Pancreas (tissue), 10 donors: ENCODE measurements around the gene MFAP3. TPM values are rescaled to one million over a fixed set of nuclear protein-coding genes. Genes with fewer than 3 reads are reported as not detected.
A peak's percentile ranks its signal among the peaks of the same experiment; 100 is the strongest.

Experiments
- ATAC-seq, 4 donors: fragments of 200-7000 bp; cut with Tn5 transposase; one replicate each; pipeline versions ENCODE4 v1.8.0 to v1.9.1; 2020; ENCODE audit warnings: mild to moderate bottlenecking in 4 of 4, moderate library complexity in 4 of 4
- DNase-seq, 6 donors: peaks; one replicate each; pipeline ENCODE4 v3.0.0-alpha.2; 2020
- FAIRE-seq: peaks from 2 replicates; lab custom pipeline; 2012; peaks lifted over from hg19 to GRCh38; lab: Jason Lieb, UNC
- H3K27ac ChIP-seq, 4 donors: fragments of 200-600 bp; sonication (generic); 1 replicate in 3 of 4; 2 replicates in 1 of 4; pipeline versions ENCODE4 v1.5.0 to v1.8.0; 2020
- H3K27me3 ChIP-seq, 4 donors: fragments of 200-600 bp; one replicate each; pipeline ENCODE4 v1.8.0; 2021
- H3K36me3 ChIP-seq, 3 donors: fragments of 200-600 bp; sonication (generic) in 1 of 3; one replicate each; pipeline versions ENCODE4 v1.5.0 to v1.8.0; 2020 to 2021
- H3K4me1 ChIP-seq, 3 donors: fragments of 200-600 bp; one replicate each; pipeline ENCODE4 v1.8.0; 2021
- H3K4me3 ChIP-seq, 4 donors: fragments of 200-600 bp; sonication (generic) in 2 of 4; one replicate each; pipeline versions ENCODE4 v1.5.0 to v1.8.0; 2020 to 2021
- H3K9me3 ChIP-seq, 4 donors: fragments of 200-600 bp; one replicate each; pipeline ENCODE4 v1.8.0; 2021
- CTCF ChIP-seq, 4 donors: fragments of 200-600 bp; sonication (generic) in 3 of 4; IDR thresholded peaks; one replicate each; pipeline versions ENCODE4 v1.5.0 to v1.8.0; 2021; ENCODE audit warnings: antibody characterized with exemption in 4 of 4
- WGBS, 2 donors: extraction: QIAGEN DNeasy Blood & Tissue Kit; methylation state at CpG; one replicate each; pipeline ENCODE4 v1.1.7; 2013; 5-methylcytosine and 5-hydroxymethylcytosine counted together
- intact Hi-C, 3 donors: fragments of 100-400 bp; cut with DNase I; formaldehyde crosslinking; loops; one replicate each; pipeline versions ENCODE4 v1.11.1 to v1.14.2; 2022
- polyA plus RNA-seq, 2 donors: library from polyadenylated mRNA; stranded (reverse); fragments of 200-250 nt; gene quantifications; one replicate each; pipeline ENCODE4 v1.2.3, GENCODE V29; 2013
- total RNA-seq, 6 donors: library from RNA; stranded (reverse); fragmentation: NEBNext Ultra II Directional in 4 of 6; extraction: Animal tissue kit (Norgen Biotek cat#: 25700) in 4 of 6; gene quantifications; one replicate each; pipeline versions ENCODE4 v1.2.1 to v1.2.4, GENCODE V29; 2021 to 2023
- donor health status: healthy with polysubstance abuse.
- donor health status: DM: no; HTN: no; CAD: no; lungs with moderate emphysema.
- donor health status: DM: no; HTN: no; CAD: no.
- donor health status: control.
- donor health status: control.
- donor health status: Bipolar disorder and iron deficiency.
- donor health status: DM: yes; HTN: yes; CAD: no.
- donor health status: DM: no; HTN: no; CAD: no.
- donor health status: DM: no; HTN: no; CAD: no.
- donor health status: DM: yes; HTN: yes; CAD: no.

Gene MFAP3
- total and polyA plus RNA-seq, 8 donors = 0.99 to 16.3 (median 8.6) TPM

- peaks cover 0 to 3% (median 0%) of the 10 kb centered on the region in 3 donors for H3K4me1 ChIP-seq
- WGBS, 2 donors = 93 to 99% methylated on average over 3 of the region's 3 CpGs
- H3K27me3 ChIP-seq = no peaks in the 10 kb centered on the region
- TF ChIP-seq CTCF (IDR thresholded peaks at IDR 0.05) = no peak
- no peak overlapping the region for H3K27ac ChIP-seq
- FAIRE-seq = no peak
- intact Hi-C loops = no loop called here
- H3K9me3 ChIP-seq = no peaks in the 10 kb centered on the region
- H3K36me3 ChIP-seq = no peaks in the 10 kb centered on the region
- no peak for ATAC-seq
- H3K4me3 ChIP-seq = no peak overlapping the region
- no peak for DNase-seq
Measured at GRCh38 chr5:153999995-154000394, 38.8 kb upstream of the MFAP3 start.

GRCh38 chr5:154000703-154001102 is 38.1 kb upstream of the MFAP3 start:
- H3K27ac ChIP-seq = no peak overlapping the region
- no peak for DNase-seq
- TF ChIP-seq CTCF (IDR thresholded peaks at IDR 0.05) = no peak
- no peaks in the 10 kb centered on the region for H3K36me3 ChIP-seq
- peaks cover 0 to 3% (median 0%) of the 10 kb centered on the region in 3 donors for H3K4me1 ChIP-seq
- H3K27me3 ChIP-seq = no peaks in the 10 kb centered on the region
- H3K9me3 ChIP-seq = no peaks in the 10 kb centered on the region
- no peak for ATAC-seq
- intact Hi-C loops = no loop called here
- FAIRE-seq = peak; percentile 5
- H3K4me3 ChIP-seq = no peak overlapping the region

DNA sequence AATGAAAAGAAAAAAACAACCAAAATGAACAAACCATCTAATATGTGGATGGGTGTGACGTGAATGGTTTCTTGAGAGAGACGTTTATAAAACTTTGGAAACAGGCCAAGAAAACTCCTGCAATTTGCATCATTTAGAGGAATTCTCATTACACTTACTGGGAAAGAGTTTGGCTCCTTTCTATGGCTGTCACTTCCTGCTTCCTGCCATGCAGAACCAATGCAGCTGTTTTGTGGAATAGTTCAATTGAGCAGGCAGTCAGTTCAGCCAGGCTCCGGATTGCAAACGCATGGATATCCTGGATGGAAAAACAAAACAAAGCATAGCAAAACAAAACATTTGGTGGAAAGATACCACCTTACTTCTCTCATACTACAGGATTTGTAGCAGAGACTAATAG is 36.7 kb upstream of the MFAP3 start:
- 72 to 73% methylated on average over 4 of the region's 4 CpGs for WGBS, 2 donors
- no peak for TF ChIP-seq CTCF (IDR thresholded peaks at IDR 0.05)
- no peak overlapping the region for H3K4me3 ChIP-seq
- H3K27ac ChIP-seq = peak overlapping the region in 1 of 4 donors; percentile 57
- DNase-seq = no peak
- no peaks in the 10 kb centered on the region for H3K36me3 ChIP-seq
- intact Hi-C loops = no loop called here
- peak in 3 of 4 donors; percentile 41 to 60 (median 52) for ATAC-seq
- FAIRE-seq = no peak
- H3K27me3 ChIP-seq = no peaks in the 10 kb centered on the region
- H3K9me3 ChIP-seq = no peaks in the 10 kb centered on the region
- H3K4me1 ChIP-seq = peaks cover 0 to 3% (median 0%) of the 10 kb centered on the region in 3 donors

GRCh38 chr5:154002511-154003020 is 36.2 kb upstream of the MFAP3 start:
- no peaks in the 10 kb centered on the region for H3K27me3 ChIP-seq
- intact Hi-C loops = no loop called here
- DNase-seq (no peak), FAIRE-seq (no peak), ATAC-seq (no peak)
- no peak for TF ChIP-seq CTCF (IDR thresholded peaks at IDR 0.05)
- H3K4me1 ChIP-seq = peaks cover 0 to 3% (median 0%) of the 10 kb centered on the region in 3 donors
- WGBS, 2 donors = 81 to 82% methylated on average over 7 of the region's 7 CpGs
- no peaks in the 10 kb centered on the region for H3K9me3 ChIP-seq
- peak overlapping the region in 2 of 4 donors; percentile 1 to 57 for H3K27ac ChIP-seq
- no peak overlapping the region for H3K4me3 ChIP-seq
- H3K36me3 ChIP-seq = no peaks in the 10 kb centered on the region

GRCh38 chr5:154005648-154006047 is 33.1 kb upstream of the MFAP3 start:
- H3K4me3 ChIP-seq = no peak overlapping the region
- H3K36me3 ChIP-seq = no peaks in the 10 kb centered on the region
- H3K27ac ChIP-seq = no peak overlapping the region
- no peak for ATAC-seq
- no peak for FAIRE-seq
- WGBS, 2 donors = 93 to 97% methylated on average over 1 of the region's 1 CpG
- DNase-seq = no peak
- H3K9me3 ChIP-seq = no peaks in the 10 kb centered on the region
- intact Hi-C loops = no loop called here
- no peak for TF ChIP-seq CTCF (IDR thresholded peaks at IDR 0.05)
- no peaks in the 10 kb centered on the region for H3K27me3 ChIP-seq
- H3K4me1 ChIP-seq = peaks cover 0 to 7% (median 3%) of the 10 kb centered on the region in 3 donors
